NCI-H774 (cell line): Measurements from ENCODE around the gene PRDM5.

Experiments used
- DNase-seq: peaks from one replicate; lab custom pipeline; 2025; lab: John Stamatoyannopoulos, UW

PRDM5 gene

DNA sequence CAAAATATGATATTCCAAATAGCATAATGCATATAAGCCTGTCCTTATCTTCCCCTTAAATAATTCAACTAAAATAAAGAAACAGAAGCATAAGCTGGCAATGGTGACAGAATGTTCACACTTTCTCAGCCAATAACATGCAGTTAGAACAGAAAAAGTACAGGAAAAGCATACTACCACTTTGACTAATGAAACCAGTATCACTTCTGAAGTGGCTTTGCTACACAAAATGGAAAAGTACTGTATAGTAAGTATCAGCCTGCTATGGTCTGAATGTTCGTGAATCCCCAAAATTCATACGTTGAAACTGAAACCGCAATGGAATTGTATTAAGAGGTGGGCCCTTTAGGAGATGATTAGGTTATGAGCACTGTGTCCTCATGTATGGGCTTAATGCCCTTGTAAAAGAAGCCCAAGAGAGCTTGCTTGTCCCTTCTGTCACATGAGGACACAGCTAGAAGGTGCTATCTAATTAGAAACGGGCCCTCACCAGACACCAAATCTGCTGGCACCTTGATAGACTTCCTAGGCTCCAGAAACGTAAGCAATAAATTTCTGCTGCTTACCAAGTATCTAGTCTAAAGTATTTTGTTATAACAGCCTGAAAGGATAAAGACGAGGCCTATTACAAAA lies 102.6 kb downstream of the PRDM5 start:
- no peak for DNase-seq

DNA sequence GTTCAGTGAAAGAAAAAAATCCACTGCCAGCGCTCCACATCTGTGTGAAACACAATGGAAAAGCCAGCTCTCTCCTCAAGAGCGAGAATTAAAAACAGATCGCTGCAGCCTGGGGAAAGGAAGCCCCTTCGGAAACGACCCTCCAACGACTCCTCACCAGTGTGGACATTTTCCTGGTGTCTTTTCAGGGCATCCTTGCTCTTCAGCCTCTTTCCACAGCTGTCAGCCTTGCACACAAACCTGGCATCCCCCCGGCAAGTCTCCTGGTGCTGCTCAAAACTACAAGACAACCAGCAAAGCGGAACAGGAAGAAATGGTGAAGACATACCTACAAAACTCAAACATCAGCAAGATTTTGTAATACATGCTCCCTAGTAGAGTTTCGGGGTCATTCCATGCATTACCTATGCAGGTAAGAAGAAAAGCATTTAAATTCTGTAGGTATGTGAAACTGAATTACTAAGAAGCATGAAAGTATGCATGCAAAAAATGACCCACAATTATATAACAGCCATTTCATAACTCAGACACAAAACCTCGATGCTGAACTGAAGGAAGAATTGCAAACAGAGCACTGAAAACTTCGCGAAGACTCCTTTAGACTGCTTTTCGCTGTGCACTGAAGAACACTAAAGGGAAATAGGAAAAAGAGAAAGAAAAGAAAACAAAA lies 106.1 kb downstream of the PRDM5 start:
- no peak for DNase-seq

DNA sequence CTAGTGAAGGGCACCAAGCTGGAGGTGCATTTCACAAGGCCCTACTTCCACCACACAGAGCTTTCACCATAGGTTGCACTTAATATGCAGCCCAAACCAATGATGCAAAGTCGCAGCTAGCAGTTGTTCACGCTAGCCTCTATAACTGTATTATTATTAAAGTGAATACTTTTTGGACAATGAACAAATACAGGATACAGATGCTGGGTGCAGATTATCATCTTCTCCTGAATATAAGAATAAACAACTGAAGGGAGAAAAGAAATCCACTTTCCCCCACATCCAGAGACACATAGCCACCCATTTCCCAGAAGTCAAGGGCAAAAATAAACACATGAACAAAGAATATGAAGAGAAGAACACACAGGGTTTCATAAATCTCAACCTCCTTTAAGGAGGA lies 107.2 kb downstream of the PRDM5 start:
- DNase-seq, result no peak

DNA sequence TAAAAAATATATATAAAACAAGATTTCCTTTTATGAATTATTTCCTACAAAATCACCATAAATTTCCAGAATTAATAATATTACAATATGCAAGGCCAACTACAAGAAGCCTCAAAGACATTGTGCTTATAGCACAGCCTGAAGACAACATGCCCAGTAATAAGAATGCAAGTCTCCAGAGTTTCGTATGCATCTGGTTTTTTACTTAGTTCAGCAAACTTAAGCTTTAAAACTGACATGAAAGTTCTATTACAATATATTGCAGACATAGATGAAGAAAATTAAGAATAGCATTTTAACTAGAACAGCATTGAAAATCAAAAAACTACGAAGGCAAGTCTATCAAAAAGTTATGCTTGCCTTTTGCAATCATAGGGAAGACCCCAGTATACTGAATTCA lies 107.6 kb downstream of the PRDM5 start:
- DNase-seq, result no peak

DNA sequence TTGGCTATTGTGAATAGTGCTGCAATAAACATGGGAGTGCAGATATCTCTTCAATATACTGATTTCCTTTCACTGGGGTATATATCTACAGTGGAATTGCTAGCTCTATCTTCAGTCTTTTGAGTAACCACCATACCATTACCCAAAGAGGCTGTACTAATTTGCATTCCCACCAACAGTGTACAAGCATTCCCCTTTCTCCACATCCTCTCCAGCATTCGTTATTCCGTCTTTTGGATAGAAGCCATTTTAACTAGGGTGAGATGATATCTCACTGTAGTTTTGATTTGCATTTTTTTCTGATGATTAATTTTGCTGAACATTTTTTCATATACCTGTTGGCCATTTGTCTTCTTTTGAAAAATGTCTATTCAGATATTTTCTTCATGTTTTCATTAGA lies 110.3 kb downstream of the PRDM5 start:
- no peak for DNase-seq

DNA sequence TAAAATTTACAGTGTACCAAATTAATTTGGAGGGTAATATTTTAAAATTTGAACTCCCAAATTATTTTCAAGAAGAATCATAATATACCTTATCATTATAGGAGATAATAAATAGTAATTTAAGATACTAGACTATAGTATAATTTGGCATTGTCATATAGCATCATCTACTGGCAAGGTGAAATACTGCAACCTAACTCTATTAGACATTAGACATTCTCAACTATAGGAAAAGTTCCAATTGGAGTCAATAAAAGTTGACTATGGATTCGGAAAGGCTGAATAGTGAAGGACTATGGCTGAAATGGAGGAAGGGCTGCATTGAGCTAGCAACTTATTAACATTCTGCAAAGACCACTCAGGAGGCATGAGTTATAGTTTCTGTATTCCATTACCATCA lies 113.0 kb downstream of the PRDM5 start:
- no peak for DNase-seq

DNA sequence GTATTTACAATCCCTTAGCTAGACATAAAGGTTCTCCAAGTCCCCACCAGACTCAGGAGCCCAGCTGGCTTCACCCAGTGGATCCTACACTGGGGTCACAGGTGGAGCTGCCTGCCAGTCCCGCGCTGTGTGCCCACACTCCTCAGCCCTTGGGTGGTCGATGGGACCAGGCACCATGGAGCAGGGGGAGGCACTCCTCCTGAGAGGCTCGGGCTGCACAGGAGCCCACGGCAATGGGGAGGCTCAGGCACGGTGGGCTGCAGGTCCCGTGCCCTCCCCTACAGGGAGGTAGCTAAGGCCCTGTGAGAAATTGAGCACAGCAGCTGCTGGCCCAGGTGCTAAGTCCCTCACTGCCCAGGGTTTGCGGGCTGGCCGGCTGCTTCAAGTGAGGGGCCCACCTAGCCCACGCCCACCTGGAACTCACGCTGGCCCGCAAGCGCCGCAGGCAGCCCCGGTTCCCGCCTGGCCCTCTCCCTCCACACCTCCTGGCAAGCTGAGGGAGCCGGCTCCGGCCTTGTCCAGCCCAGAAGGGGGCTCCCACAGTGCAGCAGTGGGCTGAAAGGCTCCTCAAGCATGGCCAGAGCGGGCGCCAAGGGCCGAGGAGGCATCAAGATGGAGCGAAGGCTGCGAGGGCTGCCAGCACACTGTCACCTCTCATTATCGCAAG lies 113.9 kb downstream of the PRDM5 start:
- no peak for DNase-seq

DNA sequence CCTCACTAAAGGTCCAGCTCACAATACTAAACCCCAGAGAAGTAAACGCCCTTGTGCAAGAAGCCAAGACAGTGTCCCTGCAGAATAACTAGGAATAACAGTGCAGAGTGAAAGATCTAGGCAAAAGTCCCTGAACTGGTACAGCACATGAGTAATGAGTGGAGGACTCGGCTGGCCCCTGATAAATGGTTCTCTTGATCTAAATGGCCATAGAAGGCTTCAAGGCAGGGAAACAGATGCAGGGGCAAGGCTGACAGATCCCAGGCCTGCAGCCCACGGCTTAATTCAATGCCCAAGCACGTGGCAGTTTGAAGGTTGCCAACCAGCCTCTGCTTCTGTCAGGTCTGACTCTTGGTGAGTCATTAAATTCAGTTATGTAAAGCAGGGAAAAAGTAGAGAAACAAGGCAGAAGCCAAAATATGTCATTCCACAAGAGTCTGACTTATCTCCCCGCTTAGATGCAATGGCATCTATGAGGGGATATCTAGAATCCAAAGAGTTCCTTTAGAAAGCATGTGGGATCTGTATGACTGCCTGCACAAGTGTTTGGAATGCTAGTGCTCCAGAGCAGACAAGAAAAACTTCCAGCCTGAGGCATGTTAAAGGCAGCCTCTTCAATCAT lies 121.3 kb downstream of the PRDM5 start:
- DNase-seq, result no peak

DNA sequence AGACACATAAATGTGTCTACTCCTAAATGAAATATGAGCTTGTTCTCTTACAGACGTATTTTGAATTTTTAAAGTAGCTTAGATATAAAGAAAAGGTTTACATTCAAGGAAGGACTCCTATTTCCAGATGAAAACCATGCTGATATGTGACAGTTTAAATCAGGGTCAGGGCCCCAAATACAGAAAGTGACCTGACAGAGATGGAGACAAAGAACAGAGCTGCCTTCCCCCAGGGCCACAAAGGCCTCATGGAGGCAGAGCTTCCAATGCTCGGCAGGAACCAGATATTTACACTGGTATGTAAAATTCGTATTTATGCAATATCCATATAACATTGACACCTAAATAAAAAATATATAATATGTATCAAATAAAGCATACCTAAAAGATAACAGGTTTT lies 124.0 kb downstream of the PRDM5 start:
- DNase-seq, result no peak

DNA sequence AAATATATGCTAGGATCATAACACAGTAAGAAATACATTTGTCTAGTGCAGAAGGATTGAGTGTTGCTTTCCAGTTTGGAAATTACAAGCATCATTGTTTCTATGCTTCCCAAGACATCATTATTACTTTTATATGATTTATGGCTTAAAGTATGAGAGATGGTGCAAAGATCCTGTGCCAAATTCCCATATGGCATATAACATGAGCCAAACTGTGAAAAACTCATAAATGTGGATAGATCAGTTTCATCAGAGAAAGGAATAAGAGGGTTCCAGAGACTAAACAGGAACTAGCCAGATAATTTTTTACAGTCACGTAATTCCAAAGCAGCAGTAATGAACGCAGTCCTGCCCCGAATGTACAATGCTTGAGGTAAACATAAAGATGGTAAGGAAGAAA lies 126.3 kb downstream of the PRDM5 start:
- no peak for DNase-seq

DNA sequence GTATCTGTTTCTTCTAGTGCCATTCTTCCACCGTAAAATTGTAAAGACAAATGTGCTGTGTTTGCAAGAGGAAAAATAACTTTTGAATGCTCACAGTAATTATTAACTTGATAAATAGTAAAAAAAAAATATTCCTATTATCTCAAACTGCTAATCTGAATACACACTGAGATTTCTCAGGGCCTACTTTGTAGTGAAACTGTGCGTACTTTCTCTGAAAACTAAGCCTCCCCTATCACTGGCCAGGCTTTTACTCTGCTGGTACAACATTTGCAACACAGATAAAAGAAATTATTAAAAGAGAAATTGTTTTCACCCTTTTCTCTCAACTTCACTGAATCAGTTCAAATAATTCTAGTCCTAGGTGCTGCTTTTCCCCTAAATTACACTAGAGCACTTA lies 137.3 kb downstream of the PRDM5 start:
- DNase-seq, result no peak

DNA sequence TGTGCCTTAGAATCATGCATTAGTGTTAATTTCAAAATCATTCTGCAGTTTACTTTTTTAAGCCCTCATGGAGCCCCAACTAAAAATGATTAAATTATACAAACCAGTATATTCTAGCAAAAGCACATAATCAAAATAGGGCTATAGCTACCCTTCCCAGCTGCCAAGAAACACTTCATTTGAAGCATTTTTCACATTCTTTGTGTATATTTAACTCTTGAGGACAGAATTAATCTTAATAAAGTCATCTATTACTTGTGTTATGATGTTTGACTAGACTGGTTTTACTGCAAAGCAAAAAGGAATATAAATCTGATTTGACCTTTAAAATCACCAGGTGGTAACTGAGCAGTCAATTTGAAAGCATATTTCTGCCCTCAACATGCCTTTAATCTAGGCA lies 145.1 kb downstream of the PRDM5 start:
- no peak for DNase-seq

DNA sequence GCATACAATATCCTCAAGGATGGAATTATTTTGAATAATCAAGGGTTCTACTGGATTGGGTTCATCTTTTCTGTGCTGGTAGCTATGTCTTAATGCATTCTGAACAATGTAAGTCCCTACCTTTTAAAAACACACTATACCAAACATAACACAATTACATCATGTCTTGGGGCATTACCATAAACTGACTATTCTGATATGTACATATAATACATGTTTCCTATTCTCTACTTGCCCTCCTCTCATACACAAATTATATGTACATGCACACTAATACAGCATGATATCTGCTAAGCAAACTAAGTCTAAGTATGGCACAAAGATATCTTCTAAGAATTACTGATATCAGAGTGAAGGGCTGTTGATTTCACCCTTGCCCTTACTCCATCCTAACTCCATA lies 147.1 kb downstream of the PRDM5 start:
- no peak for DNase-seq

DNA sequence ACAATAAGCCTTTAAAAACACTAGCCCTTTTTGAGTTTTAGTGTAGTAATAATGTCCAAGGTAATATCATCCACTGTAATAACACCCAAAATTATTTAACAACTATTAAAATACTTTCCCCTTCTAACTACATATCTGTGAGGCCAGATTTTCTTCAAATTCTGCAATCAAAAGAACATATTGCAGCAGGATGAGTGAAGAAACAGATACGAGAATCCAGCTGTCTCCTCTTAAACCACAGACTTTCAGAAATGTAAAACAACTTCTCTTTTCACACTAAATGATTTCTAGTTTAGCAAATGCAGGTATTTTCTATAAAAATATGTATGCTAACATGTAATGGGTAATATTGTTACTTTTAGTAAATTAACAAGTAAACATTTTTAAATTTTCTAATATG lies 148.9 kb downstream of the PRDM5 start:
- DNase-seq, result no peak

DNA sequence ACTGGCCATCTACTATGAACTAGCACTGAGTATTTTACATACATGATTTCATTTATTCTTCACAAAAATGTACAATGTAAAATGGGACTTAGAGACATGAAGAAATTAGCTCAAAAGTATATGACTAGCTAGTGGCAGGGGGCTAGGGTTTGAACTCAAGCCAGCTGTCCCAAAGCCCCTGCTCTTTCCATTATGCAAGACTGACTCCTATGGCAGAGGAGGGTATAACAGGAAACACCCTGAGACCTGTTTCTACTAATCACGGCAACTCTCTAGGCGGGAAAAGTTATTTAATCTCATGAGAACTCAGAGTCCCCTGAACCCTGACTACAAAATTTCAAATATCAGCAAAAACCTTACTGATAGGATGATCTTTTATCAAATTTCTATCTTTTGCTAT lies 150.6 kb downstream of the PRDM5 start:
- no peak for DNase-seq

DNA sequence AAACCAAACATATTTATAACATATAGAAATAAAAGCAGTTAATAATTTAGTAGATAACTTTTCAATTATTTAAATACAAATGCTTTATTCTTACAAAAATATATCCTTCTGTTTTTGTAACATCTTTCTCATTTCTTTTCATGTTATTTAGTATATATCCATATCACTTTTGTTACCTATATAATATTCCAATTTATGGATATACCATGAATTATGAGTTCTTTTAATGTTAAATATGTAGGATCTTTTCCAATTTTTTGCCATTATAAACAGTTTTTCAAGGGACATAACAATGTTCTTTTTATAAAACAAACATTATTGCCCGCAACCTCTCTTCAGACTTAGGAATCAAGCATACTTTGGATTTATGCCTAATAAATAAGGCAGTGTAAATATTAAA lies 151.6 kb downstream of the PRDM5 start:
- no peak for DNase-seq

DNA sequence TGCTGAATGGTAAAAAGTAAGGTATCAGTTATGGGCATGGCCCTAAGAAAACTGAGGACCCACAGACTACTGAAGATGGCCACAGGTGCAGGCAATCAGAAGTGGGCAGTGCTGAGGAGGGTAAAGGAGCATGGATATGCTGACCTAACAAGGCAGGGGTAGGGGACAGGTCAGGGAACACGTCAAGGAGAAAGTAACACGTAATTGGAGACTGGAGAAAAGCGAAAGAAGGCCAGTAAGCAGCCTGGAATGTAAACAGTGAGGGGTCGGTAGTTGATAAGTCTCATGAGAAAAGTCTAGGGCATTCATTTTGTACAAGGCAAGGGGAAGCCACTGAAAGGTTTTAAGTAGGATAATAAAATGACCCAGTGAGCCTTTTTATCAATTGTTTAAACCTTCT lies 153.3 kb downstream of the PRDM5 start:
- DNase-seq, result no peak

DNA sequence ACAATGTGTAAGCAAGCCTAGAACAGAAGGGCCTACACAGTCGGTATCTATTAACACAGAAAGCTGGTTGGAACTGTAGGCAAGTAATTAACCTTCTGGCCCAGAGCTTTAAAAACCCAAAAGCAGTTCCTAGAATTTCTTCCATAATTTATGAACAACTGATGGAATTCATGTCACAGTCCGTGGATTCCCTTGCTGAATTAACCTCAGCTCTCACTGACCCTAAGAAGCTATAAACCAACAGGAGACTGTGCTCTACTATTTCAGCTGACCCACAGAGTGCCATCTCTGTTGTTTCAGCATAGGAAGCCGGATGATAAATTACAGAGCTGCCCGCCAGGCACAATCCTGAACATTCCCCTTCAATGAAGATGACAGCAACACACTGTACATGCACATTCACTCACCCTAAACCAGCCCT lies 157.3 kb downstream of the PRDM5 start:
- DNase-seq, result no peak

DNA sequence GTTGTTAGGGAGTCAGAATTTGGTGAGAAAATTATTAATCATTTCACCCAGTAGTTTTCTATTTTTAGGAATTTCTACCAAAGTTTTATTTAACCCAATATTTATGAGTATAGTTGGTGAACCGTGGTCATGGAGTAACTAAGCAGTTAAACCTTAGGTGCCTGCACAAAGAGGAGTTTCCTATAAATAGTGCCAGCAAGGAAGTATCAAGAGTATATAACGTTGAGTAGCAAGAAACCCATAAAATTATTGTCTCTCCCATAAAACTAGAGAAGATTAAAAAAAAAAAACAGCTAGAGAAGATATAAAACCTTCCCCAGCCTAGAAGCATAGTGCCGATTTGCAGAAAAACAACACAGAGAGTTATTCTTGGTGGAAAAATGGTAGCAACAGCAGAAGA lies 158.9 kb downstream of the PRDM5 start:
- no peak for DNase-seq

DNA sequence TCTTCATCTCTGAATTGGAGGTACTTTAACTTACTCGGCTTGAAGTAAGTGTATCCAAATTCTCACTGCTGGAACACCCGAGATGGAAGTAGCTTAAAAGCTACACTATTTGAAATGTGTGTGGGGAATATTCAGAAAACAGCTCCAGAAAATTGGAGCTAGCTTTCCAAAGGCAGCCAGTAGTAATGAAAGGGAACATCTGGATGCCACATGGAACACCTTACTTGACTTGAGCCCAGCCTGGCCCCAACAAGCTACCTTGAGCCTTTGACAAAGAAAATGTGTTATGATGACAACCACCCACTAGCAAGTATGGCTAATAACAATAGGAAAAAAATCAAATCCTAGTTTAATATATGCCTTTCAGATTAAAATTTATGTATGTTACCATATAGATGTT lies 161.5 kb downstream of the PRDM5 start:
- DNase-seq, result no peak

DNA sequence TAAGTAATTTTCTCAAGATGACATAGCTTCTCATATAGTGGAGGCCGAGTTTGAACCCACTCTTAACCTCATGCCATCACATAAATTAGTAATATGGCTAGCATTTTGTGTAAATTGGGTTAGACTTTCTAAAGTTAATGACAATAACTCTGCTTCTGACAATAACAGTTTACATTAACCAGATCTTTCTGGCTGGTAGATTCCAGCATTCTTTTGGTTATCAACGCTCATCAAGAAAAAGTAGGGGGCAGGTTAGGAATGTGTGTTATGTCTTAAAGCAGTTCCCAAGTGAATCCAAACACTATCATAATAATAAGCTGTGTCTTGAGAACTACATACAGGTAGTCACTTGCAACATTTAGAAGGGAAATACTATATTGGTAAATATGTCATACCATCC lies 162.5 kb downstream of the PRDM5 start:
- DNase-seq, result no peak

DNA sequence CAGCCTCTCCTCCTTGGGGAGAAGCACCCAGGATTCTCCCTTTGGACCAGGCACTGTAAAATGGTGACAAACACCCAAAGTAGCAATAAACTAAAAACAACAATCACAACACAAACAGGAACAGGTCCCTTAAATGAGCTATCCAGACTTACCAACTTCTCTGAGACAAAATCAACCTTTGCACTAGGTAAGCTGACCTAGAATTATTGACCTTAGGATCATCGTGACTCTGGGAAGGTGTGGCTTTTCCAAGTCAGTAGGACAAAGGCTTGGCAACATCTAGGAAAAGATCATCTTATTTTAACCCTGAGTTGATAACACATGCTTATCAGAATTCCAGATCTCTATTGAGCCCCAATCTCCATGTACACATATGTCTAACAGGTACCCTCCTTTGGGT lies 166.7 kb downstream of the PRDM5 start:
- DNase-seq, result no peak

DNA sequence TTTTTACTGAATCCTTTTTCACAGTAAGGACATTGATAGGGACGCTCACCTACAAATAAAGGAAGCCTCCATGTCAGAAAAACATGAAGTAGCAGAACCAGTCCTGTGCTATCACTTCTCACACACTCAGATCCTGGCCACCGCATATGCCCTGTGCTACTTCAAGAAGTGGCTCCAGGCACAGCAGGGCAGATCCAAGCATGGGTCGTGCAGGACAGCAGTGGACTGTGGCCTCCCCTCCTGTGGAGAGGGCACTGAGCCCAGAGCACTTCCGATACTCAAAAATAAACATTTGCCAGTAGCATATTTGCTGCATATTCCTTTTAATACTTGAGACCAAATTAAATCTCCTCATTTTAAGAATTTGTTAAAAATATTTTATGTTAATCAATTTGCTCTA lies 167.9 kb downstream of the PRDM5 start:
- DNase-seq, result no peak
